ENCODE measurements around the gene SCG2.

SCG2 gene

DNA sequence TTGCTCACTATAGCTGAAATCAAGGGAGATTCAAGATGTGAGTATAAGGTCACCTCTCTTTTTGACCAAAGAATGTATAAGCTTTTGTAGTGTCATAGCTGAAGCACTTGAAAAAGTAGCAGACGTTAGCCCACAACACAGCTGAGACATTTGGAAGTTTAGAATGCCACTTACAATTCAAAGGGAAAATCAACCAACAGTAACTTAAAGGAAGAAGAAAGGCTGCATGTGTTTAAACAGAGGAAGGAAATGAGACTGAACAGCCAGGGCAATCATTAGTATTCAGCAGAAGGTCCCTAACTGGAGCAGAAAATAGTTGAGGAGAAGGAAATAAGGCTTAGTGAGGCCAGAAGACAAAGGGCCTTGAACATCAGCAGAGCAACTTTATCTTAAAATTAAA lies 23.5 kb upstream of the SCG2 start:
- no peak for DNase-seq (ENCODE audit: low read depth)
- TF ChIP-seq, protein P1, sequence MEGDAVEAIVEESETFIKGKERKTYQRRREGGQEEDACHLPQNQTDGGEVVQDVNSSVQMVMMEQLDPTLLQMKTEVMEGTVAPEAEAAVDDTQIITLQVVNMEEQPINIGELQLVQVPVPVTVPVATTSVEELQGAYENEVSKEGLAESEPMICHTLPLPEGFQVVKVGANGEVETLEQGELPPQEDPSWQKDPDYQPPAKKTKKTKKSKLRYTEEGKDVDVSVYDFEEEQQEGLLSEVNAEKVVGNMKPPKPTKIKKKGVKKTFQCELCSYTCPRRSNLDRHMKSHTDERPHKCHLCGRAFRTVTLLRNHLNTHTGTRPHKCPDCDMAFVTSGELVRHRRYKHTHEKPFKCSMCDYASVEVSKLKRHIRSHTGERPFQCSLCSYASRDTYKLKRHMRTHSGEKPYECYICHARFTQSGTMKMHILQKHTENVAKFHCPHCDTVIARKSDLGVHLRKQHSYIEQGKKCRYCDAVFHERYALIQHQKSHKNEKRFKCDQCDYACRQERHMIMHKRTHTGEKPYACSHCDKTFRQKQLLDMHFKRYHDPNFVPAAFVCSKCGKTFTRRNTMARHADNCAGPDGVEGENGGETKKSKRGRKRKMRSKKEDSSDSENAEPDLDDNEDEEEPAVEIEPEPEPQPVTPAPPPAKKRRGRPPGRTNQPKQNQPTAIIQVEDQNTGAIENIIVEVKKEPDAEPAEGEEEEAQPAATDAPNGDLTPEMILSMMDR (IDR thresholded peaks at IDR 0.05; ENCODE audit: low read depth, low read length, missing control alignments): no peak
- no peak overlapping the region for H3K4me3 ChIP-seq (ENCODE audit: low read depth, low read length)

DNA sequence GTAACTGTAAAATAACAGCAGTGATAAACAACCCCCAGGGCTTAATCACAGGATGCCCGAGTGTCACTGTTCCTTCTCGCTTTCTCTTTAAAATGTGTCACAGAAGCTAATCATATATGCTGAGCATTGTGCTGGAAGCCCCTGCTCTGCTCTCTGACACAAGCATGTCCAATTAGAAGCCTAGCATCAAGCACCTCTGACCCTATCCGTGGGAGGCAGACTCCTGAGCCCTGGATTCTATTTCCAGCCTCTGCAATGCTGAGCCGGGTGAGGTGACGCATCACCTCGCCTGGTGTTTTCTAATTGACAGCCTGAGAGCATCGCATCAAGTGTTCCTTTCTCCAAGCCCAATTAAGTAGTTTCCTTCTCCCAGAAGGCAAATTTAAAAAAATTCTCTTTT lies 19.7 kb upstream of the SCG2 start:
- no peak overlapping the region for H3K4me3 ChIP-seq (ENCODE audit: low read depth, low read length)
- TF ChIP-seq, protein P1 (IDR thresholded peaks at IDR 0.05; ENCODE audit: low read depth, low read length, missing control alignments): no peak
- DNase-seq (ENCODE audit: low read depth): no peak

DNA sequence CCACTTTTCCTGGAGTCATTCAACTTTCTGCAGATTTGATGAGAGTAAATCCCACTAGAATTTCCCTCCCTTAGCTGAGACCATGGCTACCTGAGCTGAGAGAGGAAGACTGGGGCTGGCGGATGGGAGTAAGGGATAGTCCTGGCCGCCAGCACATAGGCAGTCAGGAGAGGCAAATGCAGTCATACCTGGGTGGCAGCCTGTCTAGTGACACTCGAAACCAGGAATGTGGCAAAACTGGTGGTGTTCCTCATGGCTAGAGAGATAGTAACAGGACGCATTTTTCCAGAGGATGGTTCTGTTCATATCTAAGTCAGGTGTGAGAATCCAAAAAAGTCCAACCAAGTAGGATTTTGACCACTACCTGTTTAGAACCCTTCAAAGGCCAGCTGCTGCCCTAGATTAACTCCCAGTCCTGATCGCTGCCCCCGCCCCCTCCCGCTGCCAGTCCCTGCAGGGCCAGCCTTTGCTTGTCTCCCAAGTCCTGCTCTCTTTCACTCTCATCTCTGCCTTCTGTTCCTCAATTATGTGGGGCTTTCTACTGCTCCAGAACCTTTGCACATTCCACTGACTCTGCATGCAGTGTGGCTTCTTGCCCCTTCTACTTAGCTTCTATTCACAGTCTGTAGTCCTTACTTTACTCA lies 17.4 kb upstream of the SCG2 start:
- TF ChIP-seq, protein P1 (IDR thresholded peaks at IDR 0.05; ENCODE audit: low read depth, low read length, missing control alignments): no peak
- H3K4me3 ChIP-seq (ENCODE audit: low read depth, low read length): no peak overlapping the region
- DNase-seq (ENCODE audit: low read depth): no peak

DNA sequence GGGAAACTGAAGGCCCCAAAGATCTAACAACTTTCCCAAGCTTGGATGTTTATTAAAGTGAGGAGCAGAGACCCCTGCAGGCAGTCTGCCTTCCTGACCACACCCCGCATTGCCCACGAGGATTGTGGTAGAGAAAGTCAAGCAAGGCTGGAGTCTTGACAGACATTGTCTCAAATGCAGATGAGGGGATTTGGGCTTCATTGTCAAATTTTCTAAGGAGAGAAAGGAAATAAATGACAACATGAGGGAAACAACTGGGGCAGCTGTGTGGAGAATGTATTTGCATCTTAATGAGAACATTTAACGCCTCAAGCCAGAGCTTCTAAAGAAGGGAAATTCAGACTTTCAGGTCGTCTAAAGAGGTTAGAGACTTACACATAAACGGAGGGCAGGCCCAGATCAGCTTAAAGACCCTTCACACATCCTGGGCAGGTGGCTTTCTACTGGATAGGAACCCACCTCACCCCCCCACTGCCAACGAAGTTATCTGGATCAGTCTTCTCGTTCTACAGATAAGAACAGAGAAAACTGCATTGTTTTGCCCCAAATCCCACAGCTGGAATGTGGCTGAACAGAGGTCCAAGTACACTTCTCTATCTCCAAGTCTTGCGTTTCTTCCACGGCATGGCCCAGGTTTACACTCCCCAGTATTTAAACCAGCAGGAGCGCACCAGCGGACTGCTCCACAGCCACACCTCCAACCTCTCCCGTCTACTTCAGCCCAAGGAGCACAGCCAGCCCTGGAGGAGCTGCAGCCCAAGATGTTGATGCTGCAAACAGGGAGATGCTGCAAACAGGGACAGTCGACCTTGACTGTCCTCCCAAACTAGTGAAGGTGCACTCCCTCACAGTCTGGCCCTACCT lies 16.2 kb upstream of the SCG2 start:
- H3K4me3 ChIP-seq (ENCODE audit: low read depth, low read length): no peak overlapping the region
- no peak for DNase-seq (ENCODE audit: low read depth)
- TF ChIP-seq, protein P1 (IDR thresholded peaks at IDR 0.05; ENCODE audit: low read depth, low read length, missing control alignments): no peak

DNA sequence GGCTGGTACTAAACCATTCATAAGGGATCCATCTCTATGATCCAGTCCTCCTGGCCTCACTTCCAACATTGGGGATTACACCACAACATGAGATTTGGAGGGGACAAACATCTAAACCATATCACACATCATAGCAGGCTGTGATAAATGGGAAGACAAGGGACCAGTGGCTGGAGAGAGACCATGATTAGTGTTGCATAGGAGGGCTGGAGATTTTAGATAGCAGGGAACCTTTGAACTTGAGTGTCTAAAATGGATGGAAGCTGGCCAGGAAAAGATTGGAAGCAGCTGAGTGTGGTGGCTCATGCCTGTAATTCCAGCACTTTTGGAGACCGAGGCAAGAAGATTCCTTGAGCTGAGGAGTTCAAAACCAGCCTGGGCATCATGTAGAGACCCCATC lies 12.4 kb upstream of the SCG2 start:
- TF ChIP-seq, protein P1 (IDR thresholded peaks at IDR 0.05; ENCODE audit: low read depth, low read length, missing control alignments): no peak
- H3K4me3 ChIP-seq (ENCODE audit: low read depth, low read length): no peak overlapping the region
- DNase-seq (ENCODE audit: low read depth): no peak

DNA sequence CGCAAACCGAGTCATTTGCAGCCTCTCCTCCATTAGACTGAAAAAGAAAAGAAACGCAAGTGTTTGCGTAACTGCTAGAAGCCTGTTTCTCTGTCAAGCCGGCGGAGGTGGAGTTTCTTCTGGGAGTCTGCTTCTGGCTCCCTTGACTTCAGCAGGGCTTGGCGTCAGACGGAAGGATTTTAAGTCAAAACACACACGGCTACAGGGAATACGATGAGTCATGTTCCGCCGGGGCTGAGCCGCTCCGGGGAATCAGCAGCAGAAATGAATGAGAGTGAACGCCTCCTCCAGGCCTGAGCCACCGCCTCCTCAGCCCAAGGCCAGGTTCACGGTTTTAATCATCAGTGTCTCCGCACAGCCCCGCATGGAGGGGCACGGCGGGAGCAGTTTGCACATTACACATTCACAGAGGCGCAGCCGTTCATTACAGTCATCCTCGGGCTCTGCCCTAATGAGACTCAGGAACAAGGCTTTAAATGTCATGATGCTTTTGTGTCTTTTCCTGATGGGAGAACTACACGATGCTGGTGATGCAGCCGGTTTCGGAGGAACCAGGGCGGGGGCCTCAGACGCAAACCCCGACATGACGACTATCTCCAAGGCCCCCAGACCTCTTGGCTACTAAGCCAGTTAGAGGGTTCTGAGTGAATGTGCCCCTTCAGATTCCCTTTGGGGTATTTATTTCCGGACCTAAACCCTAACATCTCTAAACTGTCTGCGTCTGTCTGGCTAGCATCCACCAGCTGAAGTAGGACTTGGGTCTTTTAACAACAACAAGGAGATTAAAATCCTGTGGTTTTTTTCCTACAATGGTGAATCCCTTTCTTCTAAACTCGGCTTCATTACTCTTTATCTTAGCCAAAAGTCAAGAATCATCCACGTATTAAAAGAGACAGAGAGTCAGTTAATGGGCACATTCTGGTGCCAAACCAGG lies 11.1 kb upstream of the SCG2 start:
- DNase-seq (ENCODE audit: low read depth): no peak
- H3K4me3 ChIP-seq (ENCODE audit: low read depth, low read length): no peak overlapping the region
- TF ChIP-seq, protein P1 (IDR thresholded peaks at IDR 0.05; ENCODE audit: low read depth, low read length, missing control alignments): no peak

Measured in GM12864 (cell line).